HepG2 (cell line): Measurements from ENCODE around the gene STEAP1B. TPM values are rescaled to one million over a fixed set of nuclear protein-coding genes. Genes with fewer than 3 reads are reported as not detected.

Source experiments
- FOXK1 ChIP-seq: sonication (generic); formaldehyde crosslinking; IDR thresholded peaks from 2 replicates; pipeline ENCODE4 v1.4.0; 2020; ENCODE audit warnings: low read depth, missing genetic modification reagents, borderline replicate concordance
- KDM4B ChIP-seq: sonication (generic); formaldehyde crosslinking; IDR thresholded peaks from 2 replicates; pipeline ENCODE4 v1.4.0; 2020; ENCODE audit warnings: missing genetic modification reagents
- MLLT10 ChIP-seq: sonication (generic); formaldehyde crosslinking; IDR thresholded peaks from 2 replicates; pipeline ENCODE4 v1.4.0; 2020; ENCODE audit warnings: missing genetic modification reagents
- SALL1 ChIP-seq: sonication (generic); formaldehyde crosslinking; IDR thresholded peaks from 2 replicates; pipeline ENCODE4 v1.8.0; 2022; ENCODE audit warnings: mild to moderate bottlenecking, missing genetic modification reagents
- ZNF292 ChIP-seq: sonication (generic); formaldehyde crosslinking; IDR thresholded peaks from 2 replicates; pipeline ENCODE4 v1.8.1; 2022; ENCODE audit warnings: mild to moderate bottlenecking, low read depth, missing genetic modification reagents, borderline replicate concordance
- polyA plus RNA-seq, 8 experiments: library from polyadenylated mRNA; depleted of rRNA in 3 of 8; stranded (reverse) in 7 of 8; unstranded in 1 of 8; fragments of >200 nt; fragmentation: Illumina TruSeq in 4 of 8; extraction: Trizol in 4 of 8; gene quantifications; 2 replicates each; pipeline versions ENCODE4 v1.2.1 to v1.2.3, GENCODE V29; 2011 to 2016; ENCODE audit warnings: low read depth in 4 of 8, missing spikeins in 1 of 8, mixed read lengths in 1 of 8; ENCODE audit not compliant: insufficient read depth in 1 of 8
- total RNA-seq, 5 experiments: library from RNA; depleted of rRNA; stranded (reverse); fragments of >200 nt; fragmentation: Illumina TruSeq; extraction: Trizol; gene quantifications; 2 replicates each; pipeline ENCODE4 v1.2.3, GENCODE V29; 2016; ENCODE audit warnings: low read depth in 1 of 5
- TF ChIP-seq, protein P1 (sequence below): sonication (generic); formaldehyde crosslinking; IDR thresholded peaks from 2 replicates; pipeline ENCODE4 v1.4.0; 2020; ENCODE audit warnings: missing genetic modification reagents
- TF ChIP-seq, protein P2 (sequence below), 2 experiments: sonication (generic) in 1 of 2; formaldehyde crosslinking in 1 of 2; IDR thresholded peaks; 2 replicates each; pipeline versions ENCODE4 v1.4.0 to v1.6.1; 2018 to 2020; ENCODE audit warnings: missing genetic modification reagents in 2 of 2, borderline replicate concordance in 1 of 2, low read depth in 1 of 2, mild to moderate bottlenecking in 1 of 2, missing biosample characterization in 1 of 2
- TF ChIP-seq, protein P3 (sequence below): sonication (generic); formaldehyde crosslinking; IDR thresholded peaks from 2 replicates; pipeline ENCODE4 v1.4.0; 2020; ENCODE audit warnings: mild to moderate bottlenecking, missing genetic modification reagents, borderline replicate concordance
- TF ChIP-seq, protein P4 (sequence below): sonication (generic); formaldehyde crosslinking; IDR thresholded peaks from 2 replicates; pipeline ENCODE4 v1.4.0; 2020; ENCODE audit warnings: mild to moderate bottlenecking, missing genetic modification reagents
- TF ChIP-seq, protein P5 (sequence below): sonication (generic); formaldehyde crosslinking; IDR thresholded peaks from 2 replicates; pipeline ENCODE4 v1.5.0; 2020; ENCODE audit warnings: mild to moderate bottlenecking, missing genetic modification reagents, borderline replicate concordance

The STEAP1B gene
- total and polyA plus RNA-seq, 2 of the 13 experiments (the other 11 are each of a cell fraction or from before 2014, with no cell fraction given), result not detected

DNA sequence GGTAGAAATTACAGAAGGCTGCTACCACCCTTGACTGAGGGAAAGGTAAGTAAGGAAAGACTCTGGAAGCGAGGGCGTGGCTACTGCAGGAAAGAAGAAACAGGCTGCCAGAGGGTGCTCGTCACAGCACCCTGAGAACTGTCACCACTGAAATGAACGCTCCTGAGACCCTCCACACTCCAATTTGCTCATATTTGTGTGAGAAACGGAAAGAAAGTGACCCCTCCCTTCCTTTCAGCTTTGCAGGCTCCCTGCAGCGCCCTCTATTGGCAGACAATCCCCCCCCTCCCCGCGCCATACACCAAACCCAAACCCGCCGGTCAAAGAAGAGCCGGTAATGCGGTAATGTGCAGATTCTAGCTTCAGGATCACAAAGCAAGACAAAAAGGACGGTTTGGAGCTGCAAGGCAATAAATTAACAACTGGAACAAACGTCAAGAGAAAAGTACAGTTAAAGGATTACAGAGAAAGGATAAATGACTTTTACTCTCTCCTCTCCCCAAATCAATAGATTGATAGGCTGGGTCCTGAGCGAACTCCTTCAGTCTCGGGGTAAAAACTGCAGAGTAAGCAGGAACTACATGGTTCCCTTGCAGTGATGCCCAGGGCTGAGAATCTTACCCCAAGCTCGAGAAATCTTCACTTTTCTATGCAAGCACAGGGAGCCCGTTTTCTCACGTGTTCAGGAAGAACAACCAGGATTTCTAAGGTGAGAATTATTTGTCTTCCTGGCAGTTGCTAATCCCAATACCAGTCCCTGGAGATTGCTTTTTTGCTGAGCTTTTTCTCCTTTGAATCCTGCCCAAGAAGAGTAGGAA, 47.6 kb downstream of the STEAP1B start (continued):
- TF ChIP-seq SALL1 (peak; percentile 85), MLLT10 (CRISPR knock-in tag) (no peak), FOXK1 (CRISPR knock-in tag) (no peak), KDM4B (CRISPR knock-in tag) (no peak), ZNF292 (CRISPR knock-in tag) (peak; percentile 48; the same call in 1 of the 2 replicates)
- TF ChIP-seq, protein P1, sequence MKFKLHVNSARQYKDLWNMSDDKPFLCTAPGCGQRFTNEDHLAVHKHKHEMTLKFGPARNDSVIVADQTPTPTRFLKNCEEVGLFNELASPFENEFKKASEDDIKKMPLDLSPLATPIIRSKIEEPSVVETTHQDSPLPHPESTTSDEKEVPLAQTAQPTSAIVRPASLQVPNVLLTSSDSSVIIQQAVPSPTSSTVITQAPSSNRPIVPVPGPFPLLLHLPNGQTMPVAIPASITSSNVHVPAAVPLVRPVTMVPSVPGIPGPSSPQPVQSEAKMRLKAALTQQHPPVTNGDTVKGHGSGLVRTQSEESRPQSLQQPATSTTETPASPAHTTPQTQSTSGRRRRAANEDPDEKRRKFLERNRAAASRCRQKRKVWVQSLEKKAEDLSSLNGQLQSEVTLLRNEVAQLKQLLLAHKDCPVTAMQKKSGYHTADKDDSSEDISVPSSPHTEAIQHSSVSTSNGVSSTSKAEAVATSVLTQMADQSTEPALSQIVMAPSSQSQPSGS (CRISPR knock-in tag), result no peak
- TF ChIP-seq, protein P2, sequence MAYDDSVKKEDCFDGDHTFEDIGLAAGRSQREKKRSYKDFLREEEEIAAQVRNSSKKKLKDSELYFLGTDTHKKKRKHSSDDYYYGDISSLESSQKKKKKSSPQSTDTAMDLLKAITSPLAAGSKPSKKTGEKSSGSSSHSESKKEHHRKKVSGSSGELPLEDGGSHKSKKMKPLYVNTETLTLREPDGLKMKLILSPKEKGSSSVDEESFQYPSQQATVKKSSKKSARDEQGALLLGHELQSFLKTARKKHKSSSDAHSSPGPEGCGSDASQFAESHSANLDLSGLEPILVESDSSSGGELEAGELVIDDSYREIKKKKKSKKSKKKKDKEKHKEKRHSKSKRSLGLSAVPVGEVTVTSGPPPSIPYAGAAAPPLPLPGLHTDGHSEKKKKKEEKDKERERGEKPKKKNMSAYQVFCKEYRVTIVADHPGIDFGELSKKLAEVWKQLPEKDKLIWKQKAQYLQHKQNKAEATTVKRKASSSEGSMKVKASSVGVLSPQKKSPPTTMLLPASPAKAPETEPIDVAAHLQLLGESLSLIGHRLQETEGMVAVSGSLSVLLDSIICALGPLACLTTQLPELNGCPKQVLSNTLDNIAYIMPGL (CRISPR knock-in tag; IDR thresholded peaks at IDR 0.05; ENCODE audit: borderline replicate concordance in 1 of 2, low read depth in 1 of 2), result peak; percentile 88 to 90
- TF ChIP-seq, protein P3, sequence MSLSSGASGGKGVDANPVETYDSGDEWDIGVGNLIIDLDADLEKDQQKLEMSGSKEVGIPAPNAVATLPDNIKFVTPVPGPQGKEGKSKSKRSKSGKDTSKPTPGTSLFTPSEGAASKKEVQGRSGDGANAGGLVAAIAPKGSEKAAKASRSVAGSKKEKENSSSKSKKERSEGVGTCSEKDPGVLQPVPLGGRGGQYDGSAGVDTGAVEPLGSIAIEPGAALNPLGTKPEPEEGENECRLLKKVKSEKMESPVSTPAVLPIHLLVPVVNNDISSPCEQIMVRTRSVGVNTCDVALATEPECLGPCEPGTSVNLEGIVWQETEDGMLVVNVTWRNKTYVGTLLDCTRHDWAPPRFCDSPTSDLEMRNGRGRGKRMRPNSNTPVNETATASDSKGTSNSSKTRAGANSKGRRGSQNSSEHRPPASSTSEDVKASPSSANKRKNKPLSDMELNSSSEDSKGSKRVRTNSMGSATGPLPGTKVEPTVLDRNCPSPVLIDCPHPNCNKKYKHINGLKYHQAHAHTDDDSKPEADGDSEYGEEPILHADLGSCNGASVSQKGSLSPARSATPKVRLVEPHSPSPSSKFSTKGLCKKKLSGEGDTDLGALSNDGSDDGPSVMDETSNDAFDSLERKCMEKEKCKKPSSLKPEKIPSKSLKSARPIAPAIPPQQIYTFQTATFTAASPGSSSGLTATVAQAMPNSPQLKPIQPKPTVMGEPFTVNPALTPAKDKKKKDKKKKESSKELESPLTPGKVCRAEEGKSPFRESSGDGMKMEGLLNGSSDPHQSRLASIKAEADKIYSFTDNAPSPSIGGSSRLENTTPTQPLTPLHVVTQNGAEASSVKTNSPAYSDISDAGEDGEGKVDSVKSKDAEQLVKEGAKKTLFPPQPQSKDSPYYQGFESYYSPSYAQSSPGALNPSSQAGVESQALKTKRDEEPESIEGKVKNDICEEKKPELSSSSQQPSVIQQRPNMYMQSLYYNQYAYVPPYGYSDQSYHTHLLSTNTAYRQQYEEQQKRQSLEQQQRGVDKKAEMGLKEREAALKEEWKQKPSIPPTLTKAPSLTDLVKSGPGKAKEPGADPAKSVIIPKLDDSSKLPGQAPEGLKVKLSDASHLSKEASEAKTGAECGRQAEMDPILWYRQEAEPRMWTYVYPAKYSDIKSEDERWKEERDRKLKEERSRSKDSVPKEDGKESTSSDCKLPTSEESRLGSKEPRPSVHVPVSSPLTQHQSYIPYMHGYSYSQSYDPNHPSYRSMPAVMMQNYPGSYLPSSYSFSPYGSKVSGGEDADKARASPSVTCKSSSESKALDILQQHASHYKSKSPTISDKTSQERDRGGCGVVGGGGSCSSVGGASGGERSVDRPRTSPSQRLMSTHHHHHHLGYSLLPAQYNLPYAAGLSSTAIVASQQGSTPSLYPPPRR, result 0 out of 2 replicates have a peak, but pooled peaks have one; percentile 28
- TF ChIP-seq, protein P4, sequence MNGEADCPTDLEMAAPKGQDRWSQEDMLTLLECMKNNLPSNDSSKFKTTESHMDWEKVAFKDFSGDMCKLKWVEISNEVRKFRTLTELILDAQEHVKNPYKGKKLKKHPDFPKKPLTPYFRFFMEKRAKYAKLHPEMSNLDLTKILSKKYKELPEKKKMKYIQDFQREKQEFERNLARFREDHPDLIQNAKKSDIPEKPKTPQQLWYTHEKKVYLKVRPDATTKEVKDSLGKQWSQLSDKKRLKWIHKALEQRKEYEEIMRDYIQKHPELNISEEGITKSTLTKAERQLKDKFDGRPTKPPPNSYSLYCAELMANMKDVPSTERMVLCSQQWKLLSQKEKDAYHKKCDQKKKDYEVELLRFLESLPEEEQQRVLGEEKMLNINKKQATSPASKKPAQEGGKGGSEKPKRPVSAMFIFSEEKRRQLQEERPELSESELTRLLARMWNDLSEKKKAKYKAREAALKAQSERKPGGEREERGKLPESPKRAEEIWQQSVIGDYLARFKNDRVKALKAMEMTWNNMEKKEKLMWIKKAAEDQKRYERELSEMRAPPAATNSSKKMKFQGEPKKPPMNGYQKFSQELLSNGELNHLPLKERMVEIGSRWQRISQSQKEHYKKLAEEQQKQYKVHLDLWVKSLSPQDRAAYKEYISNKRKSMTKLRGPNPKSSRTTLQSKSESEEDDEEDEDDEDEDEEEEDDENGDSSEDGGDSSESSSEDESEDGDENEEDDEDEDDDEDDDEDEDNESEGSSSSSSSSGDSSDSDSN, result 0 out of 2 replicates have a peak, but pooled peaks have one; percentile 21
- TF ChIP-seq, protein P5, sequence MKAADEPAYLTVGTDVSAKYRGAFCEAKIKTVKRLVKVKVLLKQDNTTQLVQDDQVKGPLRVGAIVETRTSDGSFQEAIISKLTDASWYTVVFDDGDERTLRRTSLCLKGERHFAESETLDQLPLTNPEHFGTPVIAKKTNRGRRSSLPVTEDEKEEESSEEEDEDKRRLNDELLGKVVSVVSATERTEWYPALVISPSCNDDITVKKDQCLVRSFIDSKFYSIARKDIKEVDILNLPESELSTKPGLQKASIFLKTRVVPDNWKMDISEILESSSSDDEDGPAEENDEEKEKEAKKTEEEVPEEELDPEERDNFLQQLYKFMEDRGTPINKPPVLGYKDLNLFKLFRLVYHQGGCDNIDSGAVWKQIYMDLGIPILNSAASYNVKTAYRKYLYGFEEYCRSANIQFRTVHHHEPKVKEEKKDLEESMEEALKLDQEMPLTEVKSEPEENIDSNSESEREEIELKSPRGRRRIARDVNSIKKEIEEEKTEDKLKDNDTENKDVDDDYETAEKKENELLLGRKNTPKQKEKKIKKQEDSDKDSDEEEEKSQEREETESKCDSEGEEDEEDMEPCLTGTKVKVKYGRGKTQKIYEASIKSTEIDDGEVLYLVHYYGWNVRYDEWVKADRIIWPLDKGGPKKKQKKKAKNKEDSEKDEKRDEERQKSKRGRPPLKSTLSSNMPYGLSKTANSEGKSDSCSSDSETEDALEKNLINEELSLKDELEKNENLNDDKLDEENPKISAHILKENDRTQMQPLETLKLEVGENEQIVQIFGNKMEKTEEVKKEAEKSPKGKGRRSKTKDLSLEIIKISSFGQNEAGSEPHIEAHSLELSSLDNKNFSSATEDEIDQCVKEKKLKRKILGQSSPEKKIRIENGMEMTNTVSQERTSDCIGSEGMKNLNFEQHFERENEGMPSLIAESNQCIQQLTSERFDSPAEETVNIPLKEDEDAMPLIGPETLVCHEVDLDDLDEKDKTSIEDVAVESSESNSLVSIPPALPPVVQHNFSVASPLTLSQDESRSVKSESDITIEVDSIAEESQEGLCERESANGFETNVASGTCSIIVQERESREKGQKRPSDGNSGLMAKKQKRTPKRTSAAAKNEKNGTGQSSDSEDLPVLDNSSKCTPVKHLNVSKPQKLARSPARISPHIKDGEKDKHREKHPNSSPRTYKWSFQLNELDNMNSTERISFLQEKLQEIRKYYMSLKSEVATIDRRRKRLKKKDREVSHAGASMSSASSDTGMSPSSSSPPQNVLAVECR (CRISPR knock-in tag), result peak; percentile 31; the same call in 1 of the 2 replicates
